WERI-Rb-1 (cell line): Measurements from ENCODE around the gene ZNF697.
"Not testable (repeated sequence)": the region's sequence is repeated elsewhere in the genome, so short reads cannot be mapped to it uniquely, and the experiment has no call there.

Source experiments
- DNase-seq: peaks from one replicate; pipeline ENCODE4 v3.0.0-alpha.2; 2020
- H3K27ac ChIP-seq: fragments of 250-450 bp; sonication (Bioruptor Pico); 2 replicates; pipeline ENCODE4 v1.5.1; 2020; ENCODE audit warnings: mild to moderate bottlenecking, moderate library complexity
- H3K27me3 ChIP-seq: fragments of 250-450 bp; sonication (Bioruptor Pico); 2 replicates; pipeline ENCODE4 v1.5.1; 2021; ENCODE audit warnings: mild to moderate bottlenecking, low read depth, moderate library complexity; ENCODE audit not compliant: insufficient read depth, severe bottlenecking
- H3K36me3 ChIP-seq: fragments of 250-450 bp; sonication (Bioruptor Pico); 2 replicates; pipeline ENCODE4 v1.5.1; 2020; ENCODE audit warnings: mild to moderate bottlenecking, moderate library complexity
- H3K4me3 ChIP-seq: 2 replicates; pipeline ENCODE4 v1.5.1; 2011; ENCODE audit warnings: low read depth, mild to moderate bottlenecking, control low read depth, low read length
- H3K9me3 ChIP-seq: fragments of 250-450 bp; sonication (Bioruptor Pico); 2 replicates; pipeline ENCODE4 v1.5.1; 2021; ENCODE audit warnings: mild to moderate bottlenecking, moderate library complexity; ENCODE audit not compliant: severe bottlenecking
- TF ChIP-seq, protein P1 (sequence below): IDR thresholded peaks from 2 replicates; pipeline ENCODE4 v1.5.1; 2011; ENCODE audit warnings: low read depth, mild to moderate bottlenecking, control low read depth, inconsistent platforms, low read length

The ZNF697 gene

DNA sequence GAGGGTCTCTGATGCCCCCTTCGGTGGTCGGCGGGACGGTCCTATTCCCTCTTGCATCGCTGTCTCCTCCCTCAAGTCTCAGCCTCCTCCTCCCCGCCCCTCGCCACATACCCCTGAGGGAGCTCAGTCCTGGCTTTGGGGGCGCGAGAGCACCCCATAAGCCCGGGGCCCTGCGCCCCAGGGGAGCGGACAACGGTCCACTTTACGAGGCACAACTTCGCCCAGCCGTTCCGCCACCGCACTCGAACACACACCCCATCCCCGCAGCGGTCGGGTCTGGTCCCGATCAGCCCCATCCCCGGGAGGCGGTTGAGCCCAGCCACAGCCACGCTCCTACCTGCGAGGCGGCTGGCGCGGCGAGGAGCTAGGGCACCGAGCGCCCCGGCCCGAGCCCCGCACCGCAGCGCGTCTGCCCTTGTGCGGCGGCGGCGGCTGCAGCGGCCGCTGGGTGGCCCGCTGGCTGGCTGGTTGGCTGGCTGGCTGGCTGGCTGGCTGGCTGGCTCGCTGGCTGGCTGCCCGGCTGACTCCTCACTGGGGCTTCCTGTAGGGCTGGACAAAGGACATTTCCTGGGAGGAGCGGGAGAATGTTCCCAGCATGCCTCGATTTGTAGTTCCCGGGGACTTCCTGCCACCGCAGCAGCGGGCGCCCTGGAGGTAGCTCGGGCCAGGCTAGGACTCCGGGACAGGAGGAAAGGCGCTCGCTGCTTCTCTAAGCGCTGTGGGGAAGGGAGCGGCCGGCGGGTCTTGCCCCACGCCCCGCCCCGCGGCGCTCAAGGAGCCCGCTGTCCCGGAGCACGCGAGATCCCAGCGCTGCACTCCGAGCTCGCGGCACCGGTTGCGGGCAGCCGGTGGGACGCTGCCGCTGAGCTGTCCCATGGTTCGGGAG is at the start of gene ZNF697:
Gene ZNF697, minus strand, starts transcription at position 533 of the 886 bp plus-strand sequence. CDS start 22,166 bp downstream, outside the sequence.
- TF ChIP-seq, protein P1, sequence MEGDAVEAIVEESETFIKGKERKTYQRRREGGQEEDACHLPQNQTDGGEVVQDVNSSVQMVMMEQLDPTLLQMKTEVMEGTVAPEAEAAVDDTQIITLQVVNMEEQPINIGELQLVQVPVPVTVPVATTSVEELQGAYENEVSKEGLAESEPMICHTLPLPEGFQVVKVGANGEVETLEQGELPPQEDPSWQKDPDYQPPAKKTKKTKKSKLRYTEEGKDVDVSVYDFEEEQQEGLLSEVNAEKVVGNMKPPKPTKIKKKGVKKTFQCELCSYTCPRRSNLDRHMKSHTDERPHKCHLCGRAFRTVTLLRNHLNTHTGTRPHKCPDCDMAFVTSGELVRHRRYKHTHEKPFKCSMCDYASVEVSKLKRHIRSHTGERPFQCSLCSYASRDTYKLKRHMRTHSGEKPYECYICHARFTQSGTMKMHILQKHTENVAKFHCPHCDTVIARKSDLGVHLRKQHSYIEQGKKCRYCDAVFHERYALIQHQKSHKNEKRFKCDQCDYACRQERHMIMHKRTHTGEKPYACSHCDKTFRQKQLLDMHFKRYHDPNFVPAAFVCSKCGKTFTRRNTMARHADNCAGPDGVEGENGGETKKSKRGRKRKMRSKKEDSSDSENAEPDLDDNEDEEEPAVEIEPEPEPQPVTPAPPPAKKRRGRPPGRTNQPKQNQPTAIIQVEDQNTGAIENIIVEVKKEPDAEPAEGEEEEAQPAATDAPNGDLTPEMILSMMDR, result peak; percentile 53
- H3K36me3 ChIP-seq, result no peaks in the 10 kb centered on the region
- peak; percentile 94 for DNase-seq
- peak within 1 kb of the TSS; percentile 67 for H3K27ac ChIP-seq
- H3K9me3 ChIP-seq, result no peaks in the 10 kb centered on the region
- peak within 1 kb of the TSS; percentile 76 for H3K4me3 ChIP-seq
- H3K27me3 ChIP-seq, result peaks cover 6% of the 10 kb centered on the region

GRCh38 chr1:119697598-119697997 is 49.5 kb upstream of the ZNF697 start:
- Histone ChIP-seq H3K27ac (no peak overlapping the region), H3K36me3 (no peaks in the 10 kb centered on the region), H3K27me3 (no peaks in the 10 kb centered on the region), H3K9me3 (peaks cover 10% of the 10 kb centered on the region), H3K4me3 (no peak overlapping the region)
- no peak for DNase-seq
- TF ChIP-seq, protein P1, result no peak

GRCh38 chr1:119696863-119697262 is 48.8 kb upstream of the ZNF697 start:
- H3K27ac ChIP-seq, H3K9me3 ChIP-seq, H3K4me3 ChIP-seq, DNase-seq, H3K27me3 ChIP-seq, H3K36me3 ChIP-seq: not testable (repeated sequence)

- no peak overlapping the region for H3K27ac ChIP-seq
- H3K9me3 ChIP-seq, result no peaks in the 10 kb centered on the region
- DNase-seq, result no peak
- no peak overlapping the region for H3K4me3 ChIP-seq
- TF ChIP-seq, protein P1, result no peak
- no peaks in the 10 kb centered on the region for H3K36me3 ChIP-seq
- H3K27me3 ChIP-seq, result no peaks in the 10 kb centered on the region
Measured at GRCh38 chr1:119689511-119689910, 41.4 kb upstream of the ZNF697 start.

- no peak for DNase-seq
- TF ChIP-seq, protein P1, result no peak
- Histone ChIP-seq H3K36me3 (no peaks in the 10 kb centered on the region), H3K27ac (no peak overlapping the region), H3K27me3 (no peaks in the 10 kb centered on the region), H3K4me3 (no peak overlapping the region), H3K9me3 (no peaks in the 10 kb centered on the region)
Measured at GRCh38 chr1:119688810-119689209, 40.7 kb upstream of the ZNF697 start.

DNA sequence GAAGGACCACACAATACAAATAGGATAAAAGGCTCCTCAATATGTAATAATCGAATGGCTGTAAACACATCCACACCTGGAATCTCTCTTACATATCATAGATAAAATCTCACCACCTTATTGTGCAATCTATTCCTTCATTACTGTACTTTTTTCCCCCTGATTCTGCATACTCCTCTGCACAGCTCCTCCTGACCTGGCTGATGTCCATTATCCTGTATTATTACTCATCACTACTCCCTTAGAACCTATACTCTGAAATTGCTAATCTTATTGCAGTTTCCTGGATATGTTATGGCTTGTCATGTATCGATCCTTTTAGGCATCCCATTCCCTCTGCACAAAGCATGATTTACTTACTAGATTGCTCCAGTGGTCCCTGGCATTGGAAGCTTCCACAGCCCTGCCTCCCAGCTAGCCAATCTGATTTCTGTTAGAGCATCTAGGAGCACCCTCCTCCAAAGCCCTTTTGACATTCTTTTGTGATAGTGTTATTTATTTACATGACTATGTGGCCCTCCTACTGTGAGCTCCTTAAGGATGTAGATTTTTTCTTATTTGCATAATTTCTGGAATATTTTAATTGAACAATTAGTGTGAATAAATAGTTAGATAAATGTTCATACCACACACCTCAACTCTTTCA is 39.5 kb upstream of the ZNF697 start:
- Histone ChIP-seq H3K27ac (no peak overlapping the region), H3K4me3 (no peak overlapping the region)
- TF ChIP-seq, protein P1, result no peak

More for the DNA sequence above, 39.5 kb upstream of the ZNF697 start:
- Histone ChIP-seq H3K9me3 (no peaks in the 10 kb centered on the region), H3K27me3 (no peaks in the 10 kb centered on the region), H3K36me3 (no peaks in the 10 kb centered on the region)
- no peak for DNase-seq
